ENCODE results near the gene SIAH1. TPM values are rescaled to one million over a fixed set of nuclear protein-coding genes. Genes with fewer than 3 reads are reported as not detected.
"Not testable (repeated sequence)": the region's sequence is repeated elsewhere in the genome, so short reads cannot be mapped to it uniquely, and the experiment has no call there.

The SIAH1 gene
- total RNA-seq, 1 donor from 2014 or later: 60.0 TPM

DNA sequence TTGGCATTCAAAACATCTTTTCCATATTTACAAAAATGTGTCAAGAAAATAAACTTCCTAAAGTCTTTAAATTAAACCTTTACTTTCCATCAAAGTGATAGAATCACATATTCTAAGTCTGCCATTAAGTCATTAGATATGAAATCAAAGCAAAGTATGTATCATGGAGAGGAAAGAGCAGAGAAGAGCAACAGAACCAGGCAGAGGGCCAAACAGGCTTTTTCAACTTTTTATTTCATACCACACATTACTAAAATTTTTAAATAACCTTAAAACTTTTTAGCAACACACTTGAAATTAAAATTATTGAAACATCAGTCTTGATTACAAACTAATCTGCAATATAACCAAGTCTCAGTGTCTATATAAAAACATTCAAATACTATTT lies 13.8 kb downstream of the SIAH1 start:
- DNase-seq (ENCODE audit: low read depth): no peak
- Histone ChIP-seq H3K4me3 (ENCODE audit: low read depth, low read length) (no peak overlapping the region), H3K27me3 (ENCODE audit: control insufficient read depth, insufficient read depth, low read length) (no peaks in the 10 kb centered on the region), H3K36me3 (ENCODE audit: control insufficient read depth, insufficient read depth, low read length) (no peaks in the 10 kb centered on the region)
- FAIRE-seq: no peak
- TF ChIP-seq, protein P1, sequence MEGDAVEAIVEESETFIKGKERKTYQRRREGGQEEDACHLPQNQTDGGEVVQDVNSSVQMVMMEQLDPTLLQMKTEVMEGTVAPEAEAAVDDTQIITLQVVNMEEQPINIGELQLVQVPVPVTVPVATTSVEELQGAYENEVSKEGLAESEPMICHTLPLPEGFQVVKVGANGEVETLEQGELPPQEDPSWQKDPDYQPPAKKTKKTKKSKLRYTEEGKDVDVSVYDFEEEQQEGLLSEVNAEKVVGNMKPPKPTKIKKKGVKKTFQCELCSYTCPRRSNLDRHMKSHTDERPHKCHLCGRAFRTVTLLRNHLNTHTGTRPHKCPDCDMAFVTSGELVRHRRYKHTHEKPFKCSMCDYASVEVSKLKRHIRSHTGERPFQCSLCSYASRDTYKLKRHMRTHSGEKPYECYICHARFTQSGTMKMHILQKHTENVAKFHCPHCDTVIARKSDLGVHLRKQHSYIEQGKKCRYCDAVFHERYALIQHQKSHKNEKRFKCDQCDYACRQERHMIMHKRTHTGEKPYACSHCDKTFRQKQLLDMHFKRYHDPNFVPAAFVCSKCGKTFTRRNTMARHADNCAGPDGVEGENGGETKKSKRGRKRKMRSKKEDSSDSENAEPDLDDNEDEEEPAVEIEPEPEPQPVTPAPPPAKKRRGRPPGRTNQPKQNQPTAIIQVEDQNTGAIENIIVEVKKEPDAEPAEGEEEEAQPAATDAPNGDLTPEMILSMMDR (IDR thresholded peaks at IDR 0.05; ENCODE audit: insufficient read depth, low read length, severe bottlenecking): no peak

- H3K4me3 ChIP-seq (ENCODE audit: low read depth, low read length); H3K27me3 ChIP-seq (ENCODE audit: control insufficient read depth, insufficient read depth, low read length); FAIRE-seq; H3K36me3 ChIP-seq (ENCODE audit: control insufficient read depth, insufficient read depth, low read length): not testable (repeated sequence)
- peak; percentile 58 for DNase-seq (ENCODE audit: low read depth)
Observed at GRCh38 chr16:48370668-48371392, 14.4 kb downstream of the SIAH1 start.

DNA sequence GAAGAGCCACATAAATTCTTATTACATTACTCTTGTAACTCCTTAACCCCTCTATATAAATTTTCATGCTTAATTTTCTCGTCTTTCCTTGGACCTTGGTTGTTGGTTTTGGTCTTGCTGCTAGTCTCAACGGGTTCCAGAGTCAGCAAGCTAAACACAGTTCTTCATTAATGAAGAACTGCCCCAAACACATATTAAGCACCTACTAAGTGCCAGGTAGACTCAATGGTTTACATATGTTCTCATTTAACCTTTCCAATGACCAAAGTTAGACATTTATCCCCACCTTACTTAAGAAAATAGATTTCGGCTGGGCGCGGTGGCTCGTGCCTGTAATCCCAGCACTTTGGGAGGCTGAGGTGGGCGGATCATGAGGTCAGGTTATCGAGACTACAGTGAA lies 15.0 kb downstream of the SIAH1 start:
- H3K4me3 ChIP-seq (ENCODE audit: low read depth, low read length): no peak overlapping the region
- DNase-seq (ENCODE audit: low read depth) (no peak), FAIRE-seq (no peak)
- no peaks in the 10 kb centered on the region for H3K36me3 ChIP-seq (ENCODE audit: control insufficient read depth, insufficient read depth, low read length)
- TF ChIP-seq, protein P1 (IDR thresholded peaks at IDR 0.05; ENCODE audit: insufficient read depth, low read length, severe bottlenecking): no peak
- H3K27me3 ChIP-seq (ENCODE audit: control insufficient read depth, insufficient read depth, low read length): no peaks in the 10 kb centered on the region

DNA sequence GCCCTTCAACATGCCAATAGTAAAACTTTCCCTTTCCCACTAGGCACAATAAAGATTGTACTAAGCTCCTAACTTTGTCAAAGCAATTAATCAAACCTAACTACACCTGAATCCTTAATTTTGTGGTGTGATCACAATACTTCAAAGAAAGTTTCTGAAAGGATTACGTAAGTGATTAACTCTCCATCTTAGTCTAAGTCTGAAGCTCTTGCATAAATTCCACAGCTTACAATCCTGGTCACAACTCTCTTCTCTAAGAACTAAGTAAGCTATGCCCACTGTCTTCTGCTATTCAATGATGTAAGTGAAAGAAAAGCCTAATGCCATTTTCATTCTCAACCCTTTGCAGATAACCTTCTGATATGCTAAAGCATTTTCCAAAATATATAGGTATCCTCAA lies 15.4 kb downstream of the SIAH1 start:
- DNase-seq (ENCODE audit: low read depth) (no peak), FAIRE-seq (no peak)
- TF ChIP-seq, protein P1 (IDR thresholded peaks at IDR 0.05; ENCODE audit: insufficient read depth, low read length, severe bottlenecking): no peak
- Histone ChIP-seq H3K27me3 (ENCODE audit: control insufficient read depth, insufficient read depth, low read length) (no peaks in the 10 kb centered on the region), H3K36me3 (ENCODE audit: control insufficient read depth, insufficient read depth, low read length) (no peaks in the 10 kb centered on the region), H3K4me3 (ENCODE audit: low read depth, low read length) (no peak overlapping the region)

DNA sequence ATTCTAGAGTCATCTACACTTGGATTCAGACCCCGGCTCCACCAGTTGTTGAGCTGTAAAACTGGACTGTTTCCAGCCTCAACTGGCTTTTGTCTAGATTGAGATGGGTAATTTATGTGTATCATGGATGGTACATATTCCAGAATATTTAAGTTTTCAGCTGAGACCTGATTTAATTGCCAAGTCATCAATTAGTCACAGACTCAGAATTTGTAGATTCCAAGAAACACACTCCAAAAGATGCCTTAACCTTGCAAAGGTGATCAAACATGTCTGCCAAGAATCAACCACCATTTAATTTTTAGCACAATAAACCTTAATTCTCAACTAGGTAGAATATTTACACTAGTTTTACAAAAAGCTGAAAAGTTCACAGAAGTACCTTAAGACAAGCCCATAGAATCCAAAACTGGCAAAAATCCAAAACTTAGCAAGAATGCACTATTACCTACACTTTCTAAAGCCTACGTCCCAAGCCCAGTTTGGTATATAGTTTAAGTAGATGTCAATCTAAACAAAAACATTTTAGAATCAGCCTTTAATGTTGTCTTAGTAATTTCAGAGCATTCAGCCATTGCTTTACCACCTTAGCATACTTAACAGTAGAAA lies 17.7 kb downstream of the SIAH1 start:
- FAIRE-seq (no peak), DNase-seq (ENCODE audit: low read depth) (peak; percentile 60)
- TF ChIP-seq, protein P1 (IDR thresholded peaks at IDR 0.05; ENCODE audit: insufficient read depth, low read length, severe bottlenecking): no peak

DNA sequence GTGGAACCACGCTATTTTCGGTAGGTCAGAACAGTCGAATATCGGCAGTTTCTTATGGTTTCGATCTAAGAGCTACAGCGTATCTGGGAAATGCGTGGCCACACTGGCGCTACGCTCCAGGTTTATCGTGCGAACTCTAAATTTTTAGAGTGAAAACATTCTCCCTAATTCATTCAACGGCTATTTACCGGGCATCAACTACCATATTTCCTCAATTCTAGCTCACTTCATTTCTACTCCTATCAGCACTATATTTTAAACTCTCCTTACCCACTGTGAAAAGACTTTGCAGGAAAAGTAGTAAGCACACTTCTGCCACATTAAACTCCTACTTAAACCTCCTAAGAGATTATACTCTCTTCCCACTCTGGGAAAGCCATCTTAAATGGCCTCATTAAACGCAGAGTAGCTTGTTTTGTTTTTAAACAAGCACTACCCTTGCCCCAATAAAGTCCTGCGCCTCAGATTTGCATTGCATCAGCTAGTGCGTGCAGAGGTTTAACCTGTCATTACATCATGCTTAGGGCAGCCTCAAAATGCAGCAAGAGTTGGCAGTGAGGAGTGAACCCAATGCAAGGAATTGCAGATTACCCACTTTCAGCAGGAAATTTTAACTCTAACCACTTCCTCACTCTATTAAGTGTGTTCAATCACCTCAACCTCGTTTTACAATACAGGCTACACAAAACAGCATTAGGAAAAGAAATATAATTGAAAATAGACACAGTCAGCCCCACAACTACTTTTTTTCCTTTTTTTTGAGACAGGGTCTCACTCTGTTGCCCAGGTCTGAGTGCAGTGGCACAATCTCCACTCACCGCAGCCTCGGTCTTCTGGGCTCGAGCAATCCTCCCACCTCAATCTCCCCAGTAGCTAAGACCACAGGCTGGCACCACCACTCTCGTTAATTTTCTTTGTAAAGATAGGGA lies 18.8 kb downstream of the SIAH1 start:
- FAIRE-seq (no peak), DNase-seq (ENCODE audit: low read depth) (peak; percentile 89)
- TF ChIP-seq, protein P1 (IDR thresholded peaks at IDR 0.05; ENCODE audit: insufficient read depth, low read length, severe bottlenecking): no peak
- H3K27me3 ChIP-seq (ENCODE audit: control insufficient read depth, insufficient read depth, low read length): no peaks in the 10 kb centered on the region
- H3K4me3 ChIP-seq (ENCODE audit: low read depth, low read length): peak overlapping the region; percentile 42
- H3K36me3 ChIP-seq (ENCODE audit: control insufficient read depth, insufficient read depth, low read length): peaks cover 3% of the 10 kb centered on the region

More for the DNA sequence above, 17.7 kb downstream of the SIAH1 start:
- no peak overlapping the region for H3K4me3 ChIP-seq (ENCODE audit: low read depth, low read length)
- H3K27me3 ChIP-seq (ENCODE audit: control insufficient read depth, insufficient read depth, low read length): no peaks in the 10 kb centered on the region
- H3K36me3 ChIP-seq (ENCODE audit: control insufficient read depth, insufficient read depth, low read length): no peaks in the 10 kb centered on the region
